Fibroblast of lung (primary cell): ENCODE measurements around the gene SLX4. TPM values are rescaled to one million over a fixed set of nuclear protein-coding genes. Genes with fewer than 3 reads are reported as not detected.

ENCODE experiments used
- DNase-seq, 2 donors: peaks; one replicate each; pipeline versions ENCODE4 v3.0.0 to v3.0.0-alpha.2; 2010; ENCODE audit warnings: low read depth in 2 of 2
- H2AFZ ChIP-seq: 2 replicates; pipeline ENCODE4 v1.5.1; 2012; ENCODE audit warnings: low read length, control low read depth, inconsistent platforms
- H3K27ac ChIP-seq: 2 replicates; pipeline ENCODE4 v1.5.1; 2011; ENCODE audit warnings: low read length, control low read depth; ENCODE audit not compliant: insufficient read depth
- H3K27me3 ChIP-seq: 2 replicates; pipeline ENCODE4 v1.5.1; 2011; ENCODE audit warnings: mild to moderate bottlenecking, low read length; ENCODE audit not compliant: control insufficient read depth, insufficient read depth
- H3K36me3 ChIP-seq: 2 replicates; pipeline ENCODE4 v1.5.1; 2011; ENCODE audit warnings: low read length; ENCODE audit not compliant: control insufficient read depth, insufficient read depth
- H3K4me1 ChIP-seq: 2 replicates; pipeline ENCODE4 v1.5.1; 2011; ENCODE audit warnings: low read length; ENCODE audit not compliant: control insufficient read depth, insufficient read depth; ENCODE audit errors: extremely low read depth
- H3K4me2 ChIP-seq: 2 replicates; pipeline ENCODE4 v1.5.1; 2011; ENCODE audit warnings: low read length, control low read depth; ENCODE audit not compliant: insufficient read depth; ENCODE audit errors: extremely low read depth
- H3K4me3 ChIP-seq, 4 experiments: fragments of 200-600 bp in 1 of 4; sonication (generic) in 1 of 4; replicated peaks in 1 of 4; 2 replicates each; pipeline ENCODE4 v1.5.1; 2011 to 2016; ENCODE audit warnings: low read length in 4 of 4, low read depth in 3 of 4, mild to moderate bottlenecking in 3 of 4, control low read depth in 2 of 4, inconsistent platforms in 1 of 4, mixed read lengths in 1 of 4; ENCODE audit not compliant: insufficient read depth in 1 of 4; ENCODE audit errors: control extremely low read depth in 1 of 4
- H3K79me2 ChIP-seq: 2 replicates; pipeline ENCODE4 v1.5.1; 2012; ENCODE audit warnings: mild to moderate bottlenecking, low read length, inconsistent platforms; ENCODE audit not compliant: control insufficient read depth, insufficient read depth
- H3K9ac ChIP-seq: 2 replicates; pipeline ENCODE4 v1.5.1; 2011; ENCODE audit warnings: mild to moderate bottlenecking, low read length, control low read depth; ENCODE audit not compliant: insufficient read depth
- H3K9me3 ChIP-seq: 2 replicates; pipeline ENCODE4 v1.5.1; 2012; ENCODE audit warnings: low read depth, low read length; ENCODE audit not compliant: control insufficient read depth, insufficient read depth
- H4K20me1 ChIP-seq: 2 replicates; pipeline ENCODE4 v1.5.1; 2011; ENCODE audit warnings: low read length; ENCODE audit not compliant: control insufficient read depth, insufficient read depth; ENCODE audit errors: extremely low read depth
- CTCF ChIP-seq, 2 donors: IDR thresholded peaks in 1 of 2; conservative IDR thresholded peaks in 1 of 2; 1 replicate in 1 of 2; 2 replicates in 1 of 2; pipeline ENCODE4 v1.5.1; 2011 to 2012; ENCODE audit warnings: low read length in 2 of 2, control low read depth in 1 of 2, inconsistent platforms in 1 of 2, low read depth in 1 of 2, mild to moderate bottlenecking in 1 of 2
- EZH2 ChIP-seq: IDR thresholded peaks from 2 replicates; pipeline ENCODE4 v1.5.1; 2012; ENCODE audit warnings: low read length, control low read depth, mild to moderate bottlenecking; ENCODE audit errors: missing control alignments
- polyA plus RNA-seq, 2 donors: library from polyadenylated mRNA; depleted of rRNA in 1 of 2; stranded (reverse) in 1 of 2; unstranded in 1 of 2; fragments of >200 nt; gene quantifications; 2 replicates each; pipeline ENCODE4 v1.2.1, GENCODE V29; 2011 to 2012; ENCODE audit warnings: missing spikeins in 1 of 2
- total RNA-seq: library from RNA; depleted of rRNA; stranded (reverse); fragments of >200 nt; gene quantifications from 2 replicates; pipeline ENCODE4 v1.2.1, GENCODE V29; 2014

SLX4 gene
- total and polyA plus RNA-seq, 2 donors (not counting 1 experiment from before 2014, with no cell fraction given) = 0.81 to 4.0 TPM

GRCh38 chr16:3645504-3646347, 34.3 kb upstream of the SLX4 start:
- H2AFZ ChIP-seq = no peak overlapping the region
- no peak overlapping the region for H3K27ac ChIP-seq
- H3K79me2 ChIP-seq = no peaks in the 10 kb centered on the region
- TF ChIP-seq EZH2 (no peak), CTCF (conservative IDR thresholded peaks at IDR 0.05 in 1 of 2, IDR thresholded peaks at IDR 0.05 in 1 of 2; ENCODE audit: low read depth in 1 of 2, low read length in 2 of 2) (no peak)
- H3K4me3 ChIP-seq = no peak overlapping the region
- H4K20me1 ChIP-seq = no peaks in the 10 kb centered on the region
- no peaks in the 10 kb centered on the region for H3K9me3 ChIP-seq
- H3K27me3 ChIP-seq = no peaks in the 10 kb centered on the region
- H3K36me3 ChIP-seq = peaks cover 5% of the 10 kb centered on the region
- DNase-seq = peak; percentile 64 to 76
- H3K4me2 ChIP-seq = no peak overlapping the region
- H3K9ac ChIP-seq = no peak overlapping the region
- H3K4me1 ChIP-seq = no peaks in the 10 kb centered on the region

- DNase-seq = no peak
- H3K4me1 ChIP-seq = no peaks in the 10 kb centered on the region
- no peak overlapping the region for H3K4me2 ChIP-seq
- no peaks in the 10 kb centered on the region for H4K20me1 ChIP-seq
- no peaks in the 10 kb centered on the region for H3K27me3 ChIP-seq
- no peak overlapping the region for H3K9ac ChIP-seq
- H3K9me3 ChIP-seq = no peaks in the 10 kb centered on the region
- no peak overlapping the region for H3K27ac ChIP-seq
- no peak overlapping the region for H2AFZ ChIP-seq
- no peaks in the 10 kb centered on the region for H3K79me2 ChIP-seq
- peaks cover 5% of the 10 kb centered on the region for H3K36me3 ChIP-seq
- no peak for TF ChIP-seq EZH2
- TF ChIP-seq CTCF (conservative IDR thresholded peaks at IDR 0.05 in 1 of 2, IDR thresholded peaks at IDR 0.05 in 1 of 2; ENCODE audit: low read depth in 1 of 2, low read length in 2 of 2) = no peak
- H3K4me3 ChIP-seq = no peak overlapping the region
Measured at GRCh38 chr16:3645108-3645503, 33.7 kb upstream of the SLX4 start.

GRCh38 chr16:3643095-3643730, 31.8 kb upstream of the SLX4 start:
- no peak for DNase-seq

More at GRCh38 chr16:3643095-3643730, 31.8 kb upstream of the SLX4 start:
- H3K9me3 ChIP-seq = no peaks in the 10 kb centered on the region
- no peak overlapping the region for H3K4me2 ChIP-seq
- TF ChIP-seq EZH2 (no peak), CTCF (conservative IDR thresholded peaks at IDR 0.05 in 1 of 2, IDR thresholded peaks at IDR 0.05 in 1 of 2; ENCODE audit: low read depth in 1 of 2, low read length in 2 of 2) (no peak)
- H3K27me3 ChIP-seq = no peaks in the 10 kb centered on the region
- peaks cover 5% of the 10 kb centered on the region for H3K36me3 ChIP-seq
- no peaks in the 10 kb centered on the region for H3K4me1 ChIP-seq
- H3K27ac ChIP-seq = no peak overlapping the region
- H2AFZ ChIP-seq = no peak overlapping the region
- H4K20me1 ChIP-seq = no peaks in the 10 kb centered on the region
- H3K79me2 ChIP-seq = no peaks in the 10 kb centered on the region
- no peak overlapping the region for H3K9ac ChIP-seq
- no peak overlapping the region for H3K4me3 ChIP-seq
